HFFc6 (cell line): ENCODE results near the gene TAF7. TPM values are rescaled to one million over a fixed set of nuclear protein-coding genes. Genes with fewer than 3 reads are reported as not detected.

Source experiments
- DNase-seq: peaks from one replicate; pipeline ENCODE4 v3.0.0-alpha.2; 2018
- H3K27ac Mint-ChIP-seq: 2 replicates; pipeline ENCODE4 v1.8.0; 2020; ENCODE audit warnings: mild to moderate bottlenecking, mixed read lengths
- H3K27me3 Mint-ChIP-seq: 2 replicates; pipeline ENCODE4 v1.8.0; 2021; ENCODE audit warnings: mild to moderate bottlenecking, moderate library complexity, mixed read lengths; ENCODE audit not compliant: insufficient read depth
- H3K36me3 Mint-ChIP-seq: 2 replicates; pipeline ENCODE4 v1.8.0; 2021; ENCODE audit warnings: low read depth, mixed read lengths
- H3K4me1 Mint-ChIP-seq: 2 replicates; pipeline ENCODE4 v1.8.0; 2020; ENCODE audit warnings: low read depth, mixed read lengths
- H3K4me3 Mint-ChIP-seq: 2 replicates; pipeline ENCODE4 v1.8.0; 2020; ENCODE audit warnings: mild to moderate bottlenecking, moderate library complexity, mixed read lengths
- H3K9me3 Mint-ChIP-seq: 2 replicates; pipeline ENCODE4 v1.8.0; 2020; ENCODE audit warnings: mild to moderate bottlenecking, mixed read lengths
- CTCF ChIP-seq: fragments of 200-600 bp; sonication (generic); IDR thresholded peaks from 2 replicates; pipeline ENCODE4 v1.5.0; 2021; ENCODE audit warnings: antibody characterized with exemption, mild to moderate bottlenecking
- long read RNA-seq: library from polyadenylated mRNA; unstranded; transcript quantifications from one replicate; pipeline ENCODE4 v2.0.0, GENCODE V29; 2019
- total RNA-seq, 6 experiments: library from RNA; stranded (reverse); fragmentation: NEBNext Ultra II Directional; extraction: Animal tissue kit (Norgen Biotek cat#: 25700); gene quantifications; 2 replicates in 1 of 6; 3 replicates in 5 of 6; pipeline ENCODE4 v1.2.3, GENCODE V29; 2021

The TAF7 gene
- 10 to 100 TPM; 72.7 to 98.9 (median 74.8) TPM for total RNA-seq
- long read RNA-seq, transcript TAF7-201 (1 exons, 2,334 nt): major isoform, 226 of 226 reads
- long read RNA-seq, partial matches to known transcripts: 0 of 226 reads
- long read RNA-seq, other reads (novel, unspliced or antisense): 0 of 226 reads

- Mint-ChIP-seq H3K36me3 (peaks cover 51% of the 10 kb centered on the region), H3K9me3 (peaks cover 64% of the 10 kb centered on the region), H3K4me1 (peaks cover 25% of the 10 kb centered on the region), H3K27me3 (peaks cover 23% of the 10 kb centered on the region), H3K4me3 (peak within 1 kb of the TSS; percentile 98), H3K27ac (peak within 1 kb of the TSS; percentile 100)
- peak; percentile 90 for DNase-seq
- TF ChIP-seq CTCF: peak; percentile 94
Observed at GRCh38 chr5:141320225-141321169, at the start of gene TAF7. Gene TAF7 (minus strand): TSS chr5:141320784. CDS start chr5:141320044, 740 bp downstream.

- no peak for TF ChIP-seq CTCF
- no peak overlapping the region for H3K4me3 Mint-ChIP-seq
- no peak overlapping the region for H3K27ac Mint-ChIP-seq
- peaks cover 60% of the 10 kb centered on the region for H3K9me3 Mint-ChIP-seq
- peaks cover 51% of the 10 kb centered on the region for H3K36me3 Mint-ChIP-seq
- peaks cover 3% of the 10 kb centered on the region for H3K27me3 Mint-ChIP-seq
- DNase-seq: no peak
- H3K4me1 Mint-ChIP-seq: peaks cover 25% of the 10 kb centered on the region
Observed at GRCh38 chr5:141366016-141366896, 45.7 kb upstream of the TAF7 start.

- Mint-ChIP-seq H3K36me3 (peaks cover 54% of the 10 kb centered on the region), H3K4me1 (peaks cover 22% of the 10 kb centered on the region), H3K4me3 (no peak within 1 kb of the TSS; the same call in 1 of the 2 replicates), H3K9me3 (peaks cover 66% of the 10 kb centered on the region), H3K27ac (no peak within 1 kb of the TSS), H3K27me3 (peaks cover 4% of the 10 kb centered on the region)
- no peak for DNase-seq
- TF ChIP-seq CTCF: no peak
Observed at GRCh38 chr5:141363952-141364660, 43.5 kb upstream of the TAF7 start, which contains the start of gene PCDHGA5. Gene PCDHGA5 (plus strand): TSS chr5:141364162. CDS start chr5:141364331, 169 bp downstream.

- TF ChIP-seq CTCF: no peak
- H3K4me3 Mint-ChIP-seq: peak overlapping the region; percentile 42
- peaks cover 66% of the 10 kb centered on the region for H3K9me3 Mint-ChIP-seq
- no peak for DNase-seq
- H3K27me3 Mint-ChIP-seq: peaks cover 4% of the 10 kb centered on the region
- peaks cover 54% of the 10 kb centered on the region for H3K36me3 Mint-ChIP-seq
- no peak overlapping the region for H3K27ac Mint-ChIP-seq
- peaks cover 22% of the 10 kb centered on the region for H3K4me1 Mint-ChIP-seq
Observed at GRCh38 chr5:141362719-141363118, 42.1 kb upstream of the TAF7 start.

GRCh38 chr5:141360685-141361084 is 40.1 kb upstream of the TAF7 start:
- H3K9me3 Mint-ChIP-seq: peaks cover 69% of the 10 kb centered on the region
- H3K4me3 Mint-ChIP-seq: peak overlapping the region; percentile 86; the same call in 1 of the 2 replicates
- H3K36me3 Mint-ChIP-seq: peaks cover 59% of the 10 kb centered on the region
- DNase-seq: no peak
- H3K4me1 Mint-ChIP-seq: peaks cover 22% of the 10 kb centered on the region
- no peak for TF ChIP-seq CTCF
- no peak overlapping the region for H3K27ac Mint-ChIP-seq
- H3K27me3 Mint-ChIP-seq: peaks cover 2% of the 10 kb centered on the region
